ENCODE data around the gene PLCB3.

DNA sequence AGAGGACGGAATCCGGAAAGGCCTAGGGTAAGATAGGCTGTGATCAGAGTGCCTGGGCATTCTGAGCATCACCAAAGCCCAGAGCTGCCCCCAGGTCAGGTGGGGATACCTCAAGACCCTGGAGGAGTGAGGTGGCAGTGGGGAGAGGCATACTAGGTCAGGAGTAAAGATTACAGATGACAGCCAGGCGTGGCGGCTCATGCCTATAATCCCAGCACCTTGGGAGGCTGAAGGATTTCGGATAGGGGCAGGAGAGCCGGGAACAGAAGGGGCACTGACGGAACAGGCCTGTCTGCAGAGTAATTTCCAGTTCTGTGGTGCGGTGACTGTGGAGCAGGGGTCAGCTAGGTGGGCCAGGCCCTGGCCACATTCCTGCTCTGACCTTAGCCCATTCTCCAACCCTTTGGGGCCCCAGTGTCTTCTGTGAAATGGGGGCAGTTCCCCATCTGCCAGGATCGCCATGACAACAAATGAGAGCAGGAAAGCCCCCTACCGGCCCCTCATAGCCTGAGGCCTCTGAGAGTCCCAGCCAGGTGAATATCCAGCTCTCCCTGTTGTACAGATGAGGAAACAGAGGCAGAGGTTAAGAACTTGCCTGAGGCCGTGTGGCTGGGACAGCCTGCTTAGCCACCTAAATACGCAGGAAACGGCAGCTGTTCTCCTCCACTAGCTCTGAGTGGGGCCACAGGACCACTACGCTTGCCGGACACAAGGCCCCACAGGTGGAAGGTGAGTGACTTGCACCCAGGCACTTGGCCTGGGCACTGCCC, 23.9 kb downstream of the PLCB3 start:
- TF ChIP-seq POLR2AphosphoS5 (IDR thresholded peaks at IDR 0.05; ENCODE audit: low read depth, low read length): no peak
- TF ChIP-seq REST (IDR thresholded peaks at IDR 0.05; ENCODE audit: insufficient read depth in 1 of 2, low read depth in 2 of 2, low read length in 2 of 2): no peak
- TF ChIP-seq TAF1 (IDR thresholded peaks at IDR 0.05; ENCODE audit: borderline replicate concordance, insufficient read depth, low read length): no peak
- TF ChIP-seq SIN3A (IDR thresholded peaks at IDR 0.05; ENCODE audit: borderline replicate concordance, insufficient read depth, low read length): no peak
